NCI-H146 (cell line): ENCODE measurements around the gene GCNT2.
A peak's percentile ranks its signal among the peaks of the same experiment; 100 is the strongest.
"Not testable (repeated sequence)": the region's sequence is repeated elsewhere in the genome, so short reads cannot be mapped to it uniquely, and the experiment has no call there.

Experiments used
- DNase-seq: peaks from one replicate; lab custom pipeline; 2025; lab: John Stamatoyannopoulos, UW

The GCNT2 gene

DNA sequence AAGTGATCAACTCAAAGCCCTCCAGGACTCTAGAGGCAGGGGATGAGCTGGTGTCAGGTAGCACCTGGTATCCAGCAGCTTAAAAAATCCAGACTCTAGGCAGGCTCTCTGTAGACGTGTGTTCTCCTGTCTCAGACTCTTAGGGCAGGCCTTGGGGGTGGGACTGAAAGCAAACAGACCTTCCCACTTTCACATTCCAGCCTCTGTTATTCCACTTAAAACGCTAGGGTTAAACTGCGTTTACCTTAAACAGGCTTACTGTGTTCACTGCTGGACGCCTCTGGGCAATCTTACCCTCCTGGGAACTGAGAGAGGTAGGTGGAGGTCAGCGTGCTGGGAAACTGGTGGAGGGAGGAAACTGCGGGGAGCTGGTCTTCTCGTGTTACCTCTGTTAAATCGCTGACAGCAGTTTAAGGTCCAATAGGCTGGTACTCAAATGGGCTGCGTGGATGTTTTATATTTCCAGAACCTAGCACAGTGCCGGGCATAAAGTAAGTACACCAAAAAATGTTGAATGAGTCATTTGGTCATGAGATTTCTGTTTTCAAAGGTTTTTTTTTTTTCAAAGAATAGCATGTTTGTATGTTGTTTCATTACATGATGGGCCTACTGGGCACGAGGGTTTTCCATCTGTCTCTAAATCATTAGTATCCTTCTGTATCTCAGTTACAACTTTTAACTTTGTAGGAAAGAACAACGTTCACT lies at the start of gene GCNT2:
Gene GCNT2 (plus strand): TSS at position 248 of the 705 bp plus-strand sequence. CDS start 7,561 bp downstream, outside the sequence.
- peak; percentile 68 for DNase-seq

DNA sequence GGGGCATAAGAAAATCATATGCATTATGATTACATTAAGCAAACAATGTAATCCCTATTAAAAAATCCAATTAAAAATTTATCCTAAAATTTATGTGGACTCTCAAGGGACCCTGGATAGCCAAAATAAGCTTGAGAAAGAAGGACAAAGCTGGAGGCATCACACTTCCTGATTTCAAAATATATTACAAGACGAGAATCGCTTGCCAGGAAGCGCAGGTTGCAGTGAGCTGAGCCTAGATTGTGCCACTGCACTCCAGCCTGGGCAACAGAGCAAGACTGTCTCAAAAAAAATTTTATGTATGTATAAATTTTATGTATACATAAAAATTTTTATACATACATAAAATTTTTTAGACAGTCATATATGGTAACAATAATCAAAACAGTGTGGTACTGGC lies 48.5 kb upstream of the GCNT2 start:
- DNase-seq: no peak

DNA sequence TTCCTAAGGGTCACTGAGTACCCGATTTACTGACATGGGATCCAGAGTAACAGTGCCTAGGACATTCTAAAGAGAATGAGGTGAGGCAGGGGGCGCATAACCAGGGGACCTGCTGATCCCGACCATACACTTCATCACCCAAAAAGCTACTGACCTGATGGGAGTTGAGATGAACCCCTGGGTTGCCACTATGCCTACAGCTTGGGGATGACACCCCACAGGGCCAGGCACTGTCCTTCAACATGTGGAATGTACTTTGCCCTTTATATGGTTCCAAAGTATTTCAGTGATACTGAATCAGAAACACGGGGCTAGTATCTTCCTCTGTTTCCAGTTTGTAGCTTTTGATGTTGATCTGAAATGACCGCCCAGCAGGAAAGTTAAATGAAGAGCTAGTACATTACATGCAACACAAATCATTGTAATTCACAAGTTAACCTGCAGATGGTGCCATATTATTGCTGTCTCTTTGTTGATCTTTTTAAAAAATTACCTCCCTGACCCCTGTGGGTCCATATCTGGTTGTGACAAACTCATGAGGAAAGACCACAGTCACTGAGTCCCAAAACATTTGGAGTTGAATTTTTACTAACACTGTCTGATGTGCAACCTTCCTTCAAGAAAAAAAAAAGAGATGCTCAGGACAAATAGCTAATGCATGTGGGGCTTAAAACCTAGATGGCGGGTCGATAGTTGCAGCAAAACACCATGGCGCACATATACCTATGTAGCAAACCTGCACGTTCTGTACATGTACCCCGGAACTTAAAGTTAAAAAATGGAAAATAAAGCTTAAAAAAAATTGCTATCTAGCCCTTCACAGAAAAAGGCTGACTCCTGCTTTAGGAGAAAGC lies 42.7 kb upstream of the GCNT2 start:
- DNase-seq: peak; percentile 48

DNA sequence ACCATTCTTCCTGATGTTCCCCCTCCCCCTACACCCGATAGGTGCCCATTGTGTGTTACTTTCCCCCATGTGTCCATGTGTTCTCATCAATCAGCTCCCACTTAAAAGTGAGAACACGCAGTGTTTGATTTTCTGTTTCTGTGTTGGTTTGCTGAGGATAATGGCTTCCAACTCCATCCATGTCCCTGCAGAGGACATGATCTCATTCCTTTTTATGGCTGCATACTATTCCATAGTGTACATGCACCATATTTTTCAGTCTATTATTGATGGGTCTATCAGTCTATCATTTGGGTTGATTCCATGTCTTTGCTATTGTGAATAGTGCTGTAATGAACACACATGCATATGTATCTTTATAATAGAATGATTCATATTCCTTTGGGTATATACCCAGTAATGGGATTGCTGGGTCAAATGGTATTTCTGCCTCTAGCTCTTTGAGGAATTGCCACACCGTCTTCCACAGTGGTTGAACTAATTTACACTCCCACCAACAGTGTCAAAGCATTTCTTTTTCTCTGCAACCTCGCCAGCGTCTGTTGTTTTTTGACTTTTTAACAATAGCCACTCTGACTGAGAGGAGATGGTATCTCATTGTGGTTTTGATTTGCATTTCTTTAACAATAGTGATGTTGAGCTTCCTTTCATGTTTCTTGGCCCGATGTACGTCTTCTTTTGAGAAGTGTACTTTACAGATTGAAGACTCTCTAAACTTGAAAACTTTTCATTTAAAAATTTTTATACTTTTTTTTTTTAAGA lies 41.0 kb upstream of the GCNT2 start:
- no peak for DNase-seq

DNA sequence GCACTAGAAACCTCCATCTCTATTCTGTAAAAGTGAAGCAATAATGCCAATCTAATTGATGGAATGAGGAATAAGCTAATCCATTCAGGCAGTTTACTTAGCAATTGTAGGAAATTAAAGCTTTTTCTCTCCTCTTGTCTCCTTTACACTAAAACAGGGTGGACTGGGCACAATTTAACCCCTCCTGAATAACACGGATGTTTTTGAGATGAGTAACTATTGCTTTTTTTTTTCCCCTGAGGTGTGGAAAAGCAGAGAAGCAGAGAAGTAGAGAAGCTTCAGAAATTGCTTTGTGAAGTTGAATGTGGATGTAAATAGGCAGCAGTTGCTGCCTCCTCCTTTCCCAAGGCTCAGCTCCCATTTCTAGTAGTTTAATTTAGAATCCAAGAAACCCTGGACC lies 40.0 kb upstream of the GCNT2 start:
- no peak for DNase-seq

DNA sequence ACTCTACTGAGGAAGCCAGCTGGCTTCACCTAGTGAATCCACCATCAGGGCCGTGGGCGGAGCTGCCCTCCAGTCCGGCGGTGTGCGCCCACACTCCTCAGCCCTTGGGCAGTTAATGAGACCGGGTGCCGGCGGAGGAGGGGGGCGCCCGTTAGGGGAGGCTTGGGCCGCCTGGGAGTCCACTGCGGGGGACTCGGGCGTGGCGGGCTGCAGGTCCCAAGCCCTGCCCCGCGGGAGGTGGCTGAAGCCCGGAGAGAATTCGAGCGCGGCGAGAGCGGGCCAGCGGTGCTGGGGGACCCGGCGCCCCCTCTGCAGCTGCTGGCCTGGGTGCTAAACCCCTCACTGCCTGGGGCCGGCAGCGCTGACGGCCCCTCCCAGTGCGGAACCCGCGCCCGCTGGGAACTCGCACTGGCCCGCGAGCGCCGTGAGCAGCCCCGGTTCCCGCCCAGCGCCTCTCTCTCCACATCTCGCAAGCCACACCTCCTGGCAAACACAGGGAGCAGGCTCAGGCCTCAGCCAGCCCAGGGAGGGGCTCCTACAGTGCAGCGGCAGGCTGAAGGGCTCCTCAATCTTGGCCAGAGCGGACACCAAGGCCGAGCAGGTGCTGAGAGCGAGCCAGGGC lies 38.4 kb upstream of the GCNT2 start:
- DNase-seq: no peak

DNA sequence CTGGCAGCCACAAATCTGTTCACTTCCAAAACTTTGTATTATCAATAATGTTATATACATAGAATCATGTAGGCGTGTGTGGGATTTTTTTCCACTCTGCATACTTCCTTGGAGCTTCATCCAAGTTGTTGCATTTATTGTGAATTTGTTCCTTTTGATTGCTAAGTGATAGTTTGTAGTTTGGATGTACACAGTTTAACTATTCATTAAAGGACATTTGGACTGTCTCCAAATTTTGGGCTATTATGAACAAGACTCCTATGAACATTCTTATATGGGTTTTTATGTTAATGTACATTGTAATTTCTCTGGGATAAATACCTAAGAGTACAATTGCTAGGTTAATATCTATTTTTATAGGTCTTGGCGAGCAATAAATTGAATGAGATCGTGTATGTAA lies 36.2 kb upstream of the GCNT2 start:
- no peak for DNase-seq

DNA sequence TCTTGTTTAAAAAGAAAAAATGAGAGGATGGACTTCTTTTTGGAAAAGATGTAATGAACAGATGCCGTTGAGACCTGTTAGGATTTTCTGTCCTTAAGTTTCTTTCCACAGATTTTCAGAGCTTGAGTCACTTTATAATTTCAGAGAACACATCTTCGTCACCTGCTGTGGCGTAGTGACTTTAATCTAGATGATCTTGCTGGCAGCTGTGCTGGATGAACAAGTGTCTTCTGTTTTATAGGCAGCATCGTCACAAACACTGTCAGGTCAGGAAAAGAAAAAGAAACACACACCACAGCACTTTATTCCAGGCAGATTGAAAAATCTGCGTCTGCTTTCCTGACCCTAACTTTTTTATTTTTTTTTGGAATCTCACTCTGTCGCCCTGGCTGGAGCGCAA lies 35.7 kb upstream of the GCNT2 start:
- no peak for DNase-seq

DNA sequence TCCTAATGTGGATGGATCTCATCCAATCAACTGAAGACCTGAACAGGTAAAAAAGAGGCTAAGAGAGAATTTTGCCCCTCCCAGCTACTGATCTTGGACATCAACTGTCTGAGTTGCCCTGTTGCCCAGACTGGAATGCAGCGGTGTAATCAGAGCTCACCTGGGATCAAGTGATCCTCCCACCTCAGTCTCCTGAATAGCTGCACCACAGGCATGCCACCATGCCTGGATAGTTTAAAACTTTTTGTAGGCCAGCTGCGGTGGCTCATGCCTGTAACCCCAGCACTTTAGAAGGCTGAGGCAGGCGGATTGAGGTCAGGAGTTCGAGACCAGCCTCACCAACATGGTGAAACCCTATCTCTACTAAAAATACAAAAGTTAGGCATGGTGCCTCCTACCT lies 34.9 kb upstream of the GCNT2 start:
- no peak for DNase-seq

DNA sequence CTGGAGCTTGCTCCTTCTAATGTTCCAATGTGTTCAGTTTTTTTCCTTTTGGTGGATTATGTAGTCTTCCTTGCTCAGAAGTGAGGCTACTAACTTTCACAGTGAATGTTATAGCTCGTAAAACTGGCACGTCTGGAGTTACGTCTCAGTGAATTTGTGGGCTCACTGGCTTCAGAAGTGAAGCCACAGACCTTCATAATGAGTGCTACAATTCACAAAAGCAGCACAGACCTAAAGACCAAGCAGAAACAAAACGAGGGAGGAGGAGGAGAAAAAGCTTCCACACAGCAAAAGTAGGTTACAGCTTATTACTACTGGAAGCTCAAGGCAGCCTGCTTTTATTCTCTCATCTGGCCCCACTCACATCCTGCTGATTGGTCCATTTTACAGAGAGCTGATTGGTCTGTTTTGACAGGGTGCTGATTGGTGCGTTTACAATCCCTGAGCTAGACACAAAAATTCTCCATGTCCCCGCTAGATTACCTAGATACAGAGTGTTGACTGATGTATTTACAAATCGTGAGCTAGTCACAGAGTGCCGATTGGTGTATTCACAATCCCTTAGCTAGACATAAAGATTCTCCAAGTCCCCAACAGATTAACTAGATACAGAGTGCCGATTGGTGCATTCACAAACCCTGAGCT lies 34.1 kb upstream of the GCNT2 start:
- not testable (repeated sequence) for DNase-seq

DNA sequence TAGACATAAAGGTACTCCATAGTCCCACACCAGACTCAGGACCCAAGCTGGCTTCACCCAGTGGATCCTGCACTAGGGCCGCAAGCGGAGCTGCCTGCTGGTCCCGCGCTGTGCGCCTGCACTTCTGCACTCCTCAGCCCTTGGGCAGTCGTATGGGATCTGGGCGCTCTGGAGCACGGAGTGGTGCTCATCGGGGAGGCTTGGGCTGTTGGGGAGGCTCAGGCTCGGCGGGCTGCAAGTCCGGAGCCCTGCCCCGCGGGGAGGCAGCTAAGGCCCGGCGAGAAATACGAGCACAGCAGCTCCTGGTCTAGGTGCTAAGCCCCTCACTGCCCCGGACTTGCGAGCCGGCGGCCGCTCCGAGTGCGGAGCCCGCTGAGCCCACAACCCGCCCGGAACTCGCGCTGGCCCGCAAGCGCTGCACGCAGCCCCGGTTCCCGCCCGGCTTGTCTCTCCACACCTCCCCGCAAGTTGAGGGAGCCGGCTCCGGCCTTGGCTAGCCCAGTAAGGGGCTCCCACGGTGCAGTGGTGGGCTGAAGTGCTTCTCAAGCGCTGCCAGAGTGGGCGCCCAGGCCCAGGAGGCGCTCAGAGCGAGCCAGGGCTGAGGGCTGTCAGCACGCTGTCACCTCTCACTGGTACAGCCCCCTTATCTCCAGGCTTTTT lies 33.4 kb upstream of the GCNT2 start:
- no peak for DNase-seq

DNA sequence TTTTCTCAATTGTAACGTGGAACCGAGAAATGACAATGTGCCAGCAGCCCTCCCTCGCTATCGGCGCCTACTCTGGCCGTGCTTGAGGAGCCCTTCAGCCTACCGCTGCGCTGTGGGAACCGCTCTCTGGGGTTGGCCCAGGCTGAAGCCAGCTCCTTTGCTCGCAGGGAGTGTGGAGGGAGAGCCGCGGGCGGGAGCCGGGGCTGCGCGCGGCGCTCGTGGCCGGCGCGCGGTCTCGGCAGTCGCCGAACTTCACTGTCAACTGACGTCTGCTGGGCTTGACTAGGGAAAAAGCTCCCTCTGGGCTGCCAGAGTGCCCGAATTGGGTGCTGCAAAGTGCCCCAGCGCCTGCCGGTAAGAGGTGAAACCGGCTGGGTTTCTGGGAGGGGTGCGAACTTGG lies 29.7 kb upstream of the GCNT2 start:
- DNase-seq: no peak

DNA sequence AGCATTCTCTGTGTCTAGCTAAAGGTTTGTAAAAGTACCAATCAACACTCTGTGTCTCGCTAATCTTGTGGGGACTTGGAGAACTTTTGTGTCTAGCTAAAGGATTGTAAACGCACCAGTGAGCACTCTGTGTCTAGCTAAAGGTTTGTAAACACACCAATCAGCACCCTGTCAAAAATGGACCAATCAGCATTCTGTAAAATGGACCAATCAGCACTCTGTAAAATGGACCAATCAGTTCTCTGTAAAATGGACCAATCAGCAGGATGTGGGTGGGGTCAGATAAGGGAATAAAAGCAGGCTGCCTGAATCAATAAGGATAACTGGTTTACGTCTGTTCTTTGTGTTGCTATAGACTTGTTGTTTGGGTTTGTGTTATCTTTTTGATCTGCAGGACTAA lies 29.2 kb upstream of the GCNT2 start:
- not testable (repeated sequence) for DNase-seq

DNA sequence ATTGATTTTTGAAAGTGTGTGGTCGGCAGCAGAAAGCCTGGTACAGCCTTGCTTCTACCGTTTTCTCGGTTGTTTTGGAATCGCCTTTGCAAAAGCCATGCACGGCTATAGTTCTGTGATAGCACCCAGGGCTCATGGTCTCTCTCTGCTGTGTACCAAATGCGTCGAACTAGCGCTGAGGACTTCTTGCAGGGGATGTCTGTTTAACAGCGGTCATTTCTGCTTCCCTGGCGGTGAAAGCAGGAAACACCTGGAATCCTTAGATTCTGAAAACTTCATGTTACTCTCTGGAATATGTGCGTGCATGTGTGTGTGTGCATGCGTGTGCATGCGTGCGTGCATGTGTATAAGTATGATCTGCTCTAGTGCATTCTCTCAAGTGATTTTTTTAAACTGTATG lies 26.1 kb upstream of the GCNT2 start:
- DNase-seq: no peak

DNA sequence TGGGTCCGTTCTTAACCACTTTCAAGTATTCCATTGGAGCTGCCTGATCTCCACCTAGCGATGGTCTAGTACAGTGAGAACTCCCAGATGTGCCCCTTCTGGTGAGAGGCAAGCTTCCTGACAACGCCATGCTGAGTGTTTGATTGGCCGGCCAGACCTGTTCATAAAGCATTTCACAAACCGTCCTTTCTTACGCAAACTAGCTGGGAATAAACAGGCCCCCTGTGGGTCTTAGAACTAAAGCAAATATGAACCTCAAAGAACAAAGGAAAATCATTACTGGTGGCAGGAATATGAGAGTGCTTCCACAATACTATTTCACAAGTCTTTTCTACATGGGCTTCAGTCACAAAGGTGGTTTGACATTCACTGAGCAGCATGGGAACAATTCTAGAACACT lies 15.6 kb upstream of the GCNT2 start:
- DNase-seq: peak; percentile 95

DNA sequence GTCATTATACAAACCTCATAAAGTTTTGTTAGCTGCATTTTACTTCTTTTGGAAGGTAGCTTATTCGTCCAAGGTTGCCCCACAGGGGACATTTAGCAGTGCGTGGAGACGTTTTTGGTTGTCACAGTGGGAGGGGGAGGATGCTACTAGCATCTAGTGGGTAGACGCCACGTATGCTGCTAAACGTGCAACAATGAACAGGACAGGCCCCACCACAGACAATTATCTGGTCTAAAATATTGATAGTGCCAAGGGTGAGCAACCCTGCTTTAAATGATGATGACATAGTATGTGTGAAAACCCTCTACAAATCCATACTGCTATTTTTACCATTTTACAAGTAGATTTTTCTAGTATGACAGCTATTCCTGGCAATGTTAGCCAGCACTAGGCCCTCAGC lies 13.9 kb upstream of the GCNT2 start:
- DNase-seq: no peak

DNA sequence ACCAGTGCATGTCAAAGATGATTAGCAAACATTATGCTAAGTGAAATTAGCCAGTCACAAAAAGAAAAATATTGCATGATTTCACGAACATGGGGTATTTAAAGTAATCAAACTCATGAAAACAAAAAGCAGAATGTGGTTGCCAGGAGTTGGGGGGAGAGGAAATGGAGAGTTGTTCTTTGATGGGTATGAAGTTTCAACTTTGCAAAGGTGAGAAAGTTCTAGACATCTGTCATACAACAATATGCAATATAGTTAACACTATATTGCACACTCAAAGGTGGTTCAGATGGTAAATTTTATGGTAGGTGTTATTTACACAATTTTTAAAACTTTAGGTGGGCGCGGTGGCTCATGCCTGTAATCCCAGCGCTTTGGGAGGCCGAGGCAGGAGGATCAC lies 13.4 kb upstream of the GCNT2 start:
- no peak for DNase-seq

DNA sequence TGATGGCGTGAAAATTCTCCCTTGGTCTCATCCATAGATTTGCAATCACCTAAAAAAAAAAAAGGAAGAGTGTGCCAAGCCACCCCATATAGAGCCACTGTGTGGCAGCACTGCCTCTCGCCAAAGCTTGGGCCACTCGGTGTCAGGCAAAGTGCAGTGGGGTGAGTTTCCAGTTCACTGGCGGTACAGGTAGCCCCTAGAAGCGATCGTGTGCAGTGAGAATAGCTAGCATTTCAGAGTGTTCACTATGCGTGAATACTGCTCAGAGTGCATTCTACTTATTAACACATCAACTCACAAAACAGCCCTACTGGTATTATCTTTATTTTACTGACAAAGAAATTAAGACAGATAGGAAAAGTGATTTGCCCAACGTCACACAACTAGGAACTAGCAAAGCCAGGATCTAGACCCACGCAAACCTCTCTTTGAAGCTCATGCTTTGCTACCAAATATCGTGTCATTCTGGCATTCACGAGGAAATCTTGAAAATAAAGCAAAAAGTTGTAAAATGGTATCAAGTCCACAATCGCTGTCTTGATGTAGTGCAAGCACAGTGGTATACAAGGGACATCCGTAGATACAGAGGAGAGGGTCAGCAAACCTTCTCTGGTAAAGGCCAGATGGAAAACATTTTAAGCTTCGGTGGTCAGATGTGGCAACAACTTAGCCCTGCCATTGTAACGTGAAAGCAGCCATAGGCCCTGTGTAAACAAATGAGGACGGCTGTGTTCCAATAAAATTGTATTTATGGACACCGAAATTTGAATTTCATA lies 10.4 kb upstream of the GCNT2 start:
- peak; percentile 73 for DNase-seq

DNA sequence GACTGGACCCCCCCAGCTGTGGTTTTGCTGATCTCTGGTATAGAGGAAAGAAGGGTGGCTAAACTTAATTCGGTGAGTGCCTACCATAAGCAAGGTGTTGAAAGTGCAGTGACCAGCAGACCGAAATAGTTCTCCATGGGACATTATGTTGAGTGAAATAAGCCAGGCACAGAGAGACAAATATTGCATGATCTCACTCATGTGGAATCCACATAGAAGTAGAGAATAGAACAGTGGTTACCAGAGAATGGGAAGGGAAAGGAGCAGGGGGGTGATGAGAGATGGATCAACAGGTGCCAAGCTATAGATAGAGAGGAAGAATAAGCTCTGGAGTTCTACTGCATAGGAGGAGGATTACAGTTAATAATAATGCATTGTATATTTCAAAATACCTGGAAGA lies 9.7 kb upstream of the GCNT2 start:
- DNase-seq: peak; percentile 8

DNA sequence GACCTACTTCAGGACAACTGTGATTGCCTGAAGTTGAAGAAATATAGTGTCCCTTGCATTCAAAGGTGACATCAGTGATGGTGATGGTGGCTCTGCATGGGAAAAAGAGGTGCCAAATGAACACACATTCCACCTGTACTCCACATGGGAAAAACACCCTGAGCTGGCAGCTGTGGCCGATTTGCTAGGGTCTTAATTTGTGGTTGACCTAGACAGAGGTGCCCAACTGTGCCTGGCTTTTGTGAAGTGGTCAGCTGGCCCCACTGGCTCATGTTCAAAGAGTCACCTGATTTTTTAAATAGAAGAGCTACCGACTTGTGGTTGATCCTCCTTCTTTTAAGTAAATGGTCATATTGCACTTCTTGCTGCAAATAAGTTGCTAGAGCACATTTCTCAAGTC lies 7.6 kb upstream of the GCNT2 start:
- peak; percentile 62 for DNase-seq
